22Rv1 (cell line): ENCODE measurements around the gene FICD.

ENCODE experiments used
- CTCF ChIP-seq: fragments of 450-650 bp; IDR thresholded peaks from 2 replicates; pipeline ENCODE4 v1.5.1; 2017; ENCODE audit warnings: mild to moderate bottlenecking
- ZFX ChIP-seq: fragments of 450-650 bp; IDR thresholded peaks from 2 replicates; pipeline ENCODE4 v1.6.1; 2017; ENCODE audit warnings: antibody characterized with exemption, borderline replicate concordance

GRCh38 chr12:108465417-108465816, 49.7 kb upstream of the FICD start:
- no peak for TF ChIP-seq CTCF
- no peak for TF ChIP-seq ZFX
